Cardiac fibroblast (primary cell): ENCODE results near the gene CLEC2D.
A peak's percentile ranks its signal among the peaks of the same experiment; 100 is the strongest.
"Not testable (repeated sequence)": the region's sequence is repeated elsewhere in the genome, so short reads cannot be mapped to it uniquely, and the experiment has no call there.

Experiments
- DNase-seq, 2 donors: peaks; one replicate each; pipeline versions ENCODE4 v3.0.0 to v3.0.0-alpha.2; 2010; ENCODE audit warnings: low read depth in 2 of 2
- H3K4me3 ChIP-seq, 2 donors: replicated peaks in 1 of 2; 1 replicate in 1 of 2; 2 replicates in 1 of 2; pipeline ENCODE4 v1.5.1; 2011; ENCODE audit warnings: low read depth in 2 of 2, low read length in 2 of 2, mild to moderate bottlenecking in 2 of 2, moderate library complexity in 1 of 2
- CTCF ChIP-seq: IDR thresholded peaks from one replicate; pipeline ENCODE4 v1.5.1; 2011; ENCODE audit warnings: low read depth, mild to moderate bottlenecking, low read length, inconsistent platforms

Gene CLEC2D

GRCh38 chr12:9701380-9702154 is 32.1 kb downstream of the CLEC2D start:
- no peak overlapping the region for H3K4me3 ChIP-seq
- no peak for DNase-seq
- TF ChIP-seq CTCF = no peak

DNA sequence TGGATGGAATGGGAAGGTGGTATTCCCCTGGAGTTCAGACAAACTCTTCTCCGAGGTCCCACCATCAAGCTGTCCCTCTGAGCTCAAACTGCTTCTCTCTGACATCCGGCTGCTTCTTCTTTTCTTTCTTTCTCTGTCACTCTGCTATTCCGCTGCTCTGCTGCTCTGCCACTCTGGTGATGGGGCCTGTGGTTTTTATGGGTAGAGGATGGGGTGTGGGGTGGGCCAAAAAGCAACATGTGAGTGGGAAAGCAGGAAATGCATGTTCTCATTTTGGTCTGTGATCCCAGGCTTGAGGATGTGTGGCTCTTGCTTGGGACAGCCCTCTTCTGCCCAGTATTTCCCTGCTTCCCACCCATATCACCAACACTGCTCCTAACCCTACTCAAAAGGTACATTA is 32.7 kb downstream of the CLEC2D start:
- no peak overlapping the region for H3K4me3 ChIP-seq
- no peak for DNase-seq
- TF ChIP-seq CTCF = no peak

DNA sequence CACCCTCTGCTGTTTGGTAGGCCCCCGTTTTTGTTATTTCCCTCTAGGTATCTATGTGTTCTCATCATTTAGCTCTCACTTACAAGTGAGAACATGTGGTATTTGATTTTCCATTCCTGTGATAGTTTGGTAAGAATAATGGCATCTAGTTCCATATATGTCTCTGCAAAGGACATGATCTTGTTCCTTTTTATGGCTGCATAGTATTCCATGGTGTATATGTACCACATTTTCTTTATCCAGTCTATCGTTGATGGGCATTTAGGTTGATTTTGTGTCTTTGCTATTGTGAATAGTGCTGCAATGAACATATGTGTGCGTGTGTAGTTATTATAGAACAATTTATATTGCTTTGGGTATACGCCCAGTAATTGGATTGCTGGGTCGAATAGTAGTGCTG is 35.0 kb downstream of the CLEC2D start:
- not testable (repeated sequence) for H3K4me3 ChIP-seq, DNase-seq

- DNase-seq = no peak
- no peak overlapping the region for H3K4me3 ChIP-seq
- no peak for TF ChIP-seq CTCF
Observed at GRCh38 chr12:9706086-9706685, 36.7 kb downstream of the CLEC2D start.

DNA sequence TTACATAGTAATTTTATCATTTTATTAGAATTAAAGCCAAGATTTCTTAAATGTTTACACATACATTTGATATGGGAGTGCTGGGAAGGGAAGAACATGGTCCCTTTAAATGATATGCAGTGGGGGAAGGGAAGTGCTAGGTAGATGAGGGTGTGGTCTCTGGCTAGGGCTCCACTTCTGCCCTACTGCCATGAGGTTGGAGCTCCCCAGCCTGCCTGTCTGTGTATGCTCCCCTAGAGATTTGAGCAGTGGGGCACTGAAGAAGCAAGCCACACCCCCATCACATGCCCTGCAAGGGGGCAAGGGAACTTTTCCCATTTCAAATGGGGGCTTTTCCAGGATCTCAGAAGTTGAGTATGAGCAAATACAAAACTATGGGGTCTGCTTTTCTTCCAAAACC is 37.8 kb downstream of the CLEC2D start:
- TF ChIP-seq CTCF = no peak
- DNase-seq = no peak

GRCh38 chr12:9707864-9708808 is 38.6 kb downstream of the CLEC2D start:
- peak; percentile 79 for TF ChIP-seq CTCF
- no peak overlapping the region for H3K4me3 ChIP-seq
- peak; percentile 76 for DNase-seq

More for the DNA sequence above, 37.8 kb downstream of the CLEC2D start:
- H3K4me3 ChIP-seq = no peak overlapping the region

DNA sequence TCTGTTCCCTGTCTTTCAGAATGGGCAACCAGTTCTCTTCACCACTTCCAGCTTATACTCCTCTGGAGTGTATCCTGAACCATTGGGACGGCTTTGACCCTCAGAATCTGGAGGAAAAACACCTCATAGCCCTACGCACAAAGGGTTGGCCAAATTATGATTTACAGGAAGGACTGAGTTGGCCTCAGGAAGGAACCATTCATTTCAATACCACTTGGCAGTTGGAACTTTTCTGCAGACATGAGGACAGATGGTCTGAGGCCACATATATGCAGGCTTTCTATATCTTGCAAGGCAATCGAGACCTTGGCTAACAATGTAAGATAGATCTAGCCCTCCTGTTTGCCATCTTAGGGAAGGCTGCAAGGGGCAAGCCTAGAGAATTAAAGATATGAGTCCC is 39.3 kb downstream of the CLEC2D start:
- TF ChIP-seq CTCF = no peak
- H3K4me3 ChIP-seq = no peak overlapping the region
- no peak for DNase-seq
